ENCODE measurements around the gene HAT1.

The HAT1 gene

GRCh38 chr2:171923206-171923605, 945 bp downstream of the HAT1 start:
- H3K27ac ChIP-seq (ENCODE audit: low read depth, low read length): peak overlapping the region; percentile 95
- peak overlapping the region; percentile 64 to 72 for H3K4me3 ChIP-seq (ENCODE audit: low read depth in 1 of 2, low read length in 2 of 2)
- H3K9me3 ChIP-seq (ENCODE audit: low read length): no peaks in the 10 kb centered on the region
- peak overlapping the region; percentile 84 for H3K9ac ChIP-seq (ENCODE audit: low read length)
- no peaks in the 10 kb centered on the region for H3K27me3 ChIP-seq (ENCODE audit: control insufficient read depth in 1 of 2, insufficient read depth in 2 of 2, low read length in 2 of 2)
- H3K36me3 ChIP-seq (ENCODE audit: insufficient read depth, low read length): peaks cover 8% of the 10 kb centered on the region
- H3K4me1 ChIP-seq (ENCODE audit: insufficient read depth, low read length): peaks cover 19% of the 10 kb centered on the region

- Histone ChIP-seq H3K4me3 (ENCODE audit: low read depth in 1 of 2, low read length in 2 of 2) (peak overlapping the region in 1 of 2 donors; percentile 72), H3K27me3 (ENCODE audit: control insufficient read depth in 1 of 2, insufficient read depth in 2 of 2, low read length in 2 of 2) (no peaks in the 10 kb centered on the region), H3K36me3 (ENCODE audit: insufficient read depth, low read length) (peaks cover 8% of the 10 kb centered on the region), H3K4me1 (ENCODE audit: insufficient read depth, low read length) (peaks cover 19% of the 10 kb centered on the region), H3K27ac (ENCODE audit: low read depth, low read length) (no peak overlapping the region), H3K9ac (ENCODE audit: low read length) (no peak overlapping the region), H3K9me3 (ENCODE audit: low read length) (no peaks in the 10 kb centered on the region)
Observed at GRCh38 chr2:171924170-171924942, 2.1 kb downstream of the HAT1 start.

- Histone ChIP-seq H3K27me3 (ENCODE audit: control insufficient read depth in 1 of 2, insufficient read depth in 2 of 2, low read length in 2 of 2) (no peaks in the 10 kb centered on the region), H3K4me3 (ENCODE audit: low read depth in 1 of 2, low read length in 2 of 2) (no peak overlapping the region), H3K36me3 (ENCODE audit: insufficient read depth, low read length) (peaks cover 8% of the 10 kb centered on the region), H3K9ac (ENCODE audit: low read length) (no peak overlapping the region), H3K4me1 (ENCODE audit: insufficient read depth, low read length) (no peaks in the 10 kb centered on the region), H3K9me3 (ENCODE audit: low read length) (no peaks in the 10 kb centered on the region), H3K27ac (ENCODE audit: low read depth, low read length) (no peak overlapping the region)
Observed at GRCh38 chr2:171930385-171930784, 8.1 kb downstream of the HAT1 start.

GRCh38 chr2:171939058-171939742, 16.9 kb downstream of the HAT1 start:
- no peak overlapping the region for H3K9ac ChIP-seq (ENCODE audit: low read length)
- peaks cover 7% of the 10 kb centered on the region for H3K4me1 ChIP-seq (ENCODE audit: insufficient read depth, low read length)
- H3K4me3 ChIP-seq (ENCODE audit: low read depth in 1 of 2, low read length in 2 of 2): no peak overlapping the region
- H3K9me3 ChIP-seq (ENCODE audit: low read length): no peaks in the 10 kb centered on the region
- no peaks in the 10 kb centered on the region for H3K36me3 ChIP-seq (ENCODE audit: insufficient read depth, low read length)
- no peak overlapping the region for H3K27ac ChIP-seq (ENCODE audit: low read depth, low read length)
- H3K27me3 ChIP-seq (ENCODE audit: control insufficient read depth in 1 of 2, insufficient read depth in 2 of 2, low read length in 2 of 2): no peaks in the 10 kb centered on the region

- Histone ChIP-seq H3K9me3 (ENCODE audit: low read length) (no peaks in the 10 kb centered on the region), H3K27ac (ENCODE audit: low read depth, low read length) (no peak overlapping the region), H3K27me3 (ENCODE audit: control insufficient read depth in 1 of 2, insufficient read depth in 2 of 2, low read length in 2 of 2) (no peaks in the 10 kb centered on the region), H3K4me1 (ENCODE audit: insufficient read depth, low read length) (peaks cover 7% of the 10 kb centered on the region), H3K36me3 (ENCODE audit: insufficient read depth, low read length) (no peaks in the 10 kb centered on the region), H3K4me3 (ENCODE audit: low read depth in 1 of 2, low read length in 2 of 2) (no peak overlapping the region), H3K9ac (ENCODE audit: low read length) (no peak overlapping the region)
Observed at GRCh38 chr2:171939743-171940071, 17.4 kb downstream of the HAT1 start.

- Histone ChIP-seq H3K9ac (ENCODE audit: low read length) (no peak overlapping the region), H3K4me1 (ENCODE audit: insufficient read depth, low read length) (peaks cover under 1% of the 10 kb centered on the region), H3K9me3 (ENCODE audit: low read length) (no peaks in the 10 kb centered on the region), H3K4me3 (ENCODE audit: low read depth in 1 of 2, low read length in 2 of 2) (no peak overlapping the region), H3K27ac (ENCODE audit: low read depth, low read length) (no peak overlapping the region), H3K36me3 (ENCODE audit: insufficient read depth, low read length) (no peaks in the 10 kb centered on the region), H3K27me3 (ENCODE audit: control insufficient read depth in 1 of 2, insufficient read depth in 2 of 2, low read length in 2 of 2) (no peaks in the 10 kb centered on the region)
Observed at GRCh38 chr2:171941316-171941699, 19.0 kb downstream of the HAT1 start.

- Histone ChIP-seq H3K9me3 (ENCODE audit: low read length) (no peaks in the 10 kb centered on the region), H3K4me3 (ENCODE audit: low read depth in 1 of 2, low read length in 2 of 2) (no peak overlapping the region), H3K27ac (ENCODE audit: low read depth, low read length) (no peak overlapping the region), H3K9ac (ENCODE audit: low read length) (no peak overlapping the region), H3K27me3 (ENCODE audit: control insufficient read depth in 1 of 2, insufficient read depth in 2 of 2, low read length in 2 of 2) (no peaks in the 10 kb centered on the region), H3K4me1 (ENCODE audit: insufficient read depth, low read length) (no peaks in the 10 kb centered on the region), H3K36me3 (ENCODE audit: insufficient read depth, low read length) (no peaks in the 10 kb centered on the region)
Observed at GRCh38 chr2:171943869-171944268, 21.6 kb downstream of the HAT1 start.

- H3K9ac ChIP-seq (ENCODE audit: low read length): no peak overlapping the region
- H3K27me3 ChIP-seq (ENCODE audit: control insufficient read depth in 1 of 2, insufficient read depth in 2 of 2, low read length in 2 of 2): no peaks in the 10 kb centered on the region
- H3K4me3 ChIP-seq (ENCODE audit: low read depth in 1 of 2, low read length in 2 of 2): no peak overlapping the region
- H3K4me1 ChIP-seq (ENCODE audit: insufficient read depth, low read length): no peaks in the 10 kb centered on the region
- H3K36me3 ChIP-seq (ENCODE audit: insufficient read depth, low read length): no peaks in the 10 kb centered on the region
- H3K9me3 ChIP-seq (ENCODE audit: low read length): no peaks in the 10 kb centered on the region
- no peak overlapping the region for H3K27ac ChIP-seq (ENCODE audit: low read depth, low read length)
Observed at GRCh38 chr2:171952276-171952675, 30.0 kb downstream of the HAT1 start.

- Histone ChIP-seq H3K9me3 (ENCODE audit: low read length) (no peaks in the 10 kb centered on the region), H3K27me3 (ENCODE audit: control insufficient read depth in 1 of 2, insufficient read depth in 2 of 2, low read length in 2 of 2) (no peaks in the 10 kb centered on the region), H3K4me1 (ENCODE audit: insufficient read depth, low read length) (no peaks in the 10 kb centered on the region), H3K4me3 (ENCODE audit: low read depth in 1 of 2, low read length in 2 of 2) (no peak overlapping the region), H3K9ac (ENCODE audit: low read length) (no peak overlapping the region), H3K36me3 (ENCODE audit: insufficient read depth, low read length) (no peaks in the 10 kb centered on the region), H3K27ac (ENCODE audit: low read depth, low read length) (no peak overlapping the region)
Observed at GRCh38 chr2:171952748-171953147, 30.5 kb downstream of the HAT1 start.

GRCh38 chr2:171956135-171956825, 34.0 kb downstream of the HAT1 start:
- Histone ChIP-seq H3K9ac (ENCODE audit: low read length) (no peak overlapping the region), H3K4me1 (ENCODE audit: insufficient read depth, low read length) (no peaks in the 10 kb centered on the region), H3K27ac (ENCODE audit: low read depth, low read length) (no peak overlapping the region)

GRCh38 chr2:171957061-171957460, 34.8 kb downstream of the HAT1 start:
- H3K27me3 ChIP-seq (ENCODE audit: control insufficient read depth in 1 of 2, insufficient read depth in 2 of 2, low read length in 2 of 2): no peaks in the 10 kb centered on the region
- no peak overlapping the region for H3K4me3 ChIP-seq (ENCODE audit: low read depth in 1 of 2, low read length in 2 of 2)
- H3K36me3 ChIP-seq (ENCODE audit: insufficient read depth, low read length): no peaks in the 10 kb centered on the region
- H3K9me3 ChIP-seq (ENCODE audit: low read length): no peaks in the 10 kb centered on the region
- H3K9ac ChIP-seq (ENCODE audit: low read length): no peak overlapping the region
- no peaks in the 10 kb centered on the region for H3K4me1 ChIP-seq (ENCODE audit: insufficient read depth, low read length)
- no peak overlapping the region for H3K27ac ChIP-seq (ENCODE audit: low read depth, low read length)

More at GRCh38 chr2:171956135-171956825, 34.0 kb downstream of the HAT1 start:
- no peaks in the 10 kb centered on the region for H3K27me3 ChIP-seq (ENCODE audit: control insufficient read depth in 1 of 2, insufficient read depth in 2 of 2, low read length in 2 of 2)
- no peaks in the 10 kb centered on the region for H3K9me3 ChIP-seq (ENCODE audit: low read length)
- H3K36me3 ChIP-seq (ENCODE audit: insufficient read depth, low read length): no peaks in the 10 kb centered on the region
- H3K4me3 ChIP-seq (ENCODE audit: low read depth in 1 of 2, low read length in 2 of 2): no peak overlapping the region
